Hepatocyte (in vitro differentiated cells): Measurements from ENCODE around the gene CECR2.

Experiments
- CTCF ChIP-seq: fragments of 200-600 bp; sonication (generic); IDR thresholded peaks from 2 replicates; pipeline ENCODE4 v1.5.1; 2016; ENCODE audit warnings: antibody characterized with exemption, mild to moderate bottlenecking; ENCODE audit not compliant: poor library complexity
- EZH2 ChIP-seq: fragments of 200-600 bp; sonication (generic); IDR thresholded peaks from 2 replicates; pipeline ENCODE4 v1.6.1; 2016; ENCODE audit warnings: antibody characterized with exemption, mild to moderate bottlenecking, borderline replicate concordance

GRCh38 chr22:17548010-17548755, 178.9 kb downstream of the CECR2 start:
- TF ChIP-seq CTCF (no peak), EZH2 (no peak)
